HEK293T (cell line): Measurements from ENCODE around the gene TEX29.

Source experiments
- CTCF ChIA-PET: fragments of 350-600 bp; formaldehyde crosslinking; extraction: SDS; loops from one replicate; lab custom pipeline; 2021; ENCODE audit warnings: antibody characterized with exemption, inconsistent platforms; lab: Yijun Ruan, JAX
- POLR2A ChIA-PET: fragments of 350-600 bp; formaldehyde crosslinking; extraction: SDS; loops from one replicate; lab custom pipeline; 2020; ENCODE audit warnings: antibody characterized with exemption, inconsistent platforms; lab: Yijun Ruan, JAX
- DNase-seq: peaks from one replicate; pipeline ENCODE4 v3.0.0; 2012; ENCODE audit warnings: mixed read lengths; ENCODE audit errors: extremely low spot score
- ARNT ChIP-seq: fragments of 450-650 bp; IDR thresholded peaks from 2 replicates; pipeline ENCODE4 v1.6.1; 2017; ENCODE audit warnings: mild to moderate bottlenecking
- BHLHE40 ChIP-seq: fragments of 450-650 bp; IDR thresholded peaks from 2 replicates; pipeline ENCODE4 v1.6.1; 2016; ENCODE audit warnings: mild to moderate bottlenecking, moderate library complexity, borderline replicate concordance
- CTBP1 ChIP-seq: fragments of 450-650 bp; IDR thresholded peaks from 2 replicates; pipeline ENCODE4 v1.6.1; 2016; ENCODE audit warnings: borderline replicate concordance
- ELF4 ChIP-seq: fragments of 450-650 bp; IDR thresholded peaks from 2 replicates; pipeline ENCODE4 v1.6.1; 2017; ENCODE audit warnings: antibody characterized with exemption
- FOXA1 ChIP-seq: fragments of 450-650 bp; IDR thresholded peaks from 2 replicates; pipeline ENCODE4 v1.6.1; 2016; ENCODE audit warnings: mild to moderate bottlenecking
- FOXK2 ChIP-seq: fragments of 450-650 bp; IDR thresholded peaks from 2 replicates; pipeline ENCODE4 v1.6.1; 2016; ENCODE audit warnings: mild to moderate bottlenecking
- FOXM1 ChIP-seq: fragments of 450-650 bp; IDR thresholded peaks from 2 replicates; pipeline ENCODE4 v1.6.1; 2017; ENCODE audit warnings: mild to moderate bottlenecking, borderline replicate concordance
- HDGF ChIP-seq: fragments of 450-650 bp; IDR thresholded peaks from 2 replicates; pipeline ENCODE4 v1.6.1; 2017; ENCODE audit warnings: antibody characterized with exemption, borderline replicate concordance
- L3MBTL2 ChIP-seq: fragments of 450-650 bp; conservative IDR thresholded peaks from 2 replicates; pipeline ENCODE4 v1.6.1; 2016; ENCODE audit warnings: mild to moderate bottlenecking
- LEF1 ChIP-seq: fragments of 450-650 bp; IDR thresholded peaks from 2 replicates; pipeline ENCODE4 v1.6.1; 2017; ENCODE audit warnings: mild to moderate bottlenecking, borderline replicate concordance
- NFRKB ChIP-seq: fragments of 450-650 bp; IDR thresholded peaks from 2 replicates; pipeline ENCODE4 v1.6.1; 2016; ENCODE audit warnings: mild to moderate bottlenecking, moderate library complexity
- PKNOX1 ChIP-seq: fragments of 450-650 bp; IDR thresholded peaks from 2 replicates; pipeline ENCODE4 v1.6.1; 2016
- SP1 ChIP-seq: fragments of 450-650 bp; IDR thresholded peaks from 2 replicates; pipeline ENCODE4 v1.6.1; 2017
- SUZ12 ChIP-seq: fragments of 450-650 bp; IDR thresholded peaks from 2 replicates; pipeline ENCODE4 v1.6.1; 2016; ENCODE audit warnings: mild to moderate bottlenecking
- TARDBP ChIP-seq: fragments of 450-650 bp; IDR thresholded peaks from 2 replicates; pipeline ENCODE4 v1.6.1; 2016
- ZNF384 ChIP-seq: fragments of 450-650 bp; IDR thresholded peaks from 2 replicates; pipeline ENCODE4 v1.6.1; 2016

The TEX29 gene

GRCh38 chr13:111360452-111360851 is 40.0 kb downstream of the TEX29 start:
- no peak for TF ChIP-seq NFRKB
- TF ChIP-seq CTBP1, result no peak
- TF ChIP-seq FOXM1, result no peak
- no peak for TF ChIP-seq ELF4
- TF ChIP-seq FOXA1, result no peak
- no peak for TF ChIP-seq SUZ12
- TF ChIP-seq PKNOX1, result no peak
- ChIA-PET CTCF (no interaction called here), POLR2A (no interaction called here)
- no peak for DNase-seq

- CTCF ChIA-PET, result interaction anchor here (1.2 kb wide), 1 partner anchor 68 kb away, joined by 4 read pairs; no protein-coding TSS in a partner anchor
- TF ChIP-seq SP1, result no peak
- POLR2A ChIA-PET, result no interaction called here
- DNase-seq, result no peak
Measured at GRCh38 chr13:111361046-111361872, 40.8 kb downstream of the TEX29 start.

GRCh38 chr13:111361873-111362648 is 41.6 kb downstream of the TEX29 start:
- CTCF ChIA-PET, result interaction anchor here (1.2 kb wide), 1 partner anchor 67 kb away, joined by 4 read pairs; no protein-coding TSS in a partner anchor
- POLR2A ChIA-PET, result no interaction called here
- no peak for TF ChIP-seq CTBP1
- TF ChIP-seq FOXM1, result no peak
- TF ChIP-seq LEF1, result no peak
- TF ChIP-seq PKNOX1, result no peak
- TF ChIP-seq ARNT, result no peak
- no peak for TF ChIP-seq ZNF384
- no peak for TF ChIP-seq FOXK2
- no peak for TF ChIP-seq TARDBP
- no peak for TF ChIP-seq NFRKB
- DNase-seq, result no peak

GRCh38 chr13:111363121-111363520 is 42.7 kb downstream of the TEX29 start:
- DNase-seq, result no peak
- CTCF ChIA-PET, result no interaction called here
- TF ChIP-seq SP1 (no peak), TARDBP (no peak), SUZ12 (no peak), BHLHE40 (no peak), FOXK2 (no peak), HDGF (no peak), ARNT (no peak), ZNF384 (no peak), FOXM1 (no peak), ELF4 (no peak), L3MBTL2 (no peak)
- POLR2A ChIA-PET, result no interaction called here

GRCh38 chr13:111363591-111363990 is 43.1 kb downstream of the TEX29 start:
- DNase-seq, result no peak
- ChIA-PET POLR2A (no interaction called here), CTCF (no interaction called here)
- TF ChIP-seq HDGF (no peak), ELF4 (no peak), BHLHE40 (no peak), FOXK2 (no peak), ARNT (no peak), SUZ12 (no peak), FOXM1 (no peak), ZNF384 (no peak), LEF1 (no peak), CTBP1 (no peak), FOXA1 (no peak), NFRKB (no peak), TARDBP (no peak), PKNOX1 (no peak), SP1 (no peak), L3MBTL2 (no peak)

GRCh38 chr13:111365149-111366005 is 44.9 kb downstream of the TEX29 start:
- CTCF ChIA-PET, result no interaction called here
- no peak for DNase-seq
- TF ChIP-seq FOXK2 (no peak), FOXA1 (no peak), PKNOX1 (no peak), LEF1 (no peak), TARDBP (no peak), HDGF (no peak), FOXM1 (no peak), NFRKB (no peak), SUZ12 (no peak), ZNF384 (no peak)
- POLR2A ChIA-PET, result no interaction called here
